NT2/D1 (cell line): ENCODE data around the gene PALLD.

Experiments
- YY1 ChIP-seq: IDR thresholded peaks from 2 replicates; pipeline ENCODE4 v1.6.1; 2011; ENCODE audit not compliant: insufficient read length, insufficient read depth
- ZNF274 ChIP-seq: IDR thresholded peaks from 2 replicates; pipeline ENCODE4 v1.6.1; 2011; ENCODE audit warnings: mild to moderate bottlenecking, low read depth, low read length

GRCh38 chr4:168907119-168907698 is 410.4 kb downstream of the PALLD start:
- TF ChIP-seq ZNF274 (no peak), YY1 (no peak)
